ENCODE data around the gene CUX1.

DNA sequence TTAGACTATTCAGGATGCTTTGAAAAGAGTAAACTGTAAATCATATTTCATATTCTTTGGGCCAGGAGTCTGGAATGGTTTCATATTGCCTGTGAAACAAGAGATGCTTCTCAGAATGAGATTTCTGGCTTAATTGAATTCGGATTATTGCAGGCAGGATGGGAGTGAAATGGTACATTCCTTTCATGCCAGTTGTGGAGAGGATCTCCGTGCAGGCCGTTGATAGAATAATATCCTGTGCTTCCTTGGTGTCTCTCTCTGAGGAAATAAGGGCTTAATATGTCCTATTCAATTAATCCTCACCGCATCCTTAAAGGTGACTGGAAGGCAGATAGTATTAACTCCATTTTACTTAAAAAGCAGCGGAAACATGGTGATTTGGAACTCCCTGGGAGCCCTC lies 56.6 kb downstream of the CUX1 start:
- TF ChIP-seq POLR2A (IDR thresholded peaks at IDR 0.05; ENCODE audit: low read depth, low read length): no peak
- no peak for TF ChIP-seq TAF1 (IDR thresholded peaks at IDR 0.05; ENCODE audit: low read depth, low read length)
- TF ChIP-seq POLR2AphosphoS5 (IDR thresholded peaks at IDR 0.05; ENCODE audit: low read depth, low read length): no peak
- TF ChIP-seq POU2F2 (IDR thresholded peaks at IDR 0.05; ENCODE audit: low read depth, low read length): no peak
- no peak for TF ChIP-seq PAX5 (IDR thresholded peaks at IDR 0.05; ENCODE audit: insufficient read depth, low read length, severe bottlenecking)

Data from GM12891 (cell line).